Ascending aorta (tissue), 2 donors: Measurements from ENCODE around the gene SCYGR6. TPM values are rescaled to one million over a fixed set of nuclear protein-coding genes. Genes with fewer than 3 reads are reported as not detected.

Experiments used
- DNase-seq, 2 donors: peaks; one replicate each; pipeline ENCODE4 v3.0.0-alpha.2; 2019; ENCODE audit warnings: low spot score in 2 of 2
- H3K27ac ChIP-seq, 2 donors: fragments of 200-600 bp; sonication (generic); one replicate each; pipeline ENCODE4 v1.5.1; 2016 to 2017; ENCODE audit warnings: mild to moderate bottlenecking in 1 of 2
- H3K27me3 ChIP-seq: fragments of 200-600 bp; sonication (generic); one replicate; pipeline ENCODE4 v1.5.1; 2017
- H3K36me3 ChIP-seq, 2 donors: fragments of 200-600 bp; sonication (generic); one replicate each; pipeline ENCODE4 v1.5.1; 2016
- H3K4me1 ChIP-seq, 2 donors: fragments of 200-600 bp; sonication (generic); one replicate each; pipeline ENCODE4 v1.5.1; 2016 to 2017; ENCODE audit warnings: mild to moderate bottlenecking in 1 of 2
- H3K4me3 ChIP-seq, 2 donors: fragments of 200-600 bp; sonication (generic); one replicate each; pipeline ENCODE4 v1.5.1; 2016 to 2017; ENCODE audit warnings: mild to moderate bottlenecking in 1 of 2
- H3K9me3 ChIP-seq, 2 donors: fragments of 200-600 bp; sonication (generic); one replicate each; pipeline ENCODE4 v1.5.1; 2016
- intact Hi-C: fragments of 100-400 bp; cut with DNase I; formaldehyde crosslinking; loops from one replicate; pipeline ENCODE4 v1.15.1; 2023
- total RNA-seq: library from RNA; depleted of rRNA; stranded (reverse); fragments of >200 nt; gene quantifications from one replicate; pipeline ENCODE4 v1.1.0, GENCODE V29; 2016
- TF ChIP-seq, protein P1 (sequence below), 3 experiments: fragments of 200-600 bp in 2 of 3; fragments of 450-650 bp in 1 of 3; sonication (generic) in 2 of 3; IDR thresholded peaks; one replicate each; pipeline ENCODE4 v1.5.1; 2016 to 2019; ENCODE audit warnings: antibody characterized with exemption in 3 of 3, mild to moderate bottlenecking in 1 of 3, moderate library complexity in 1 of 3

The SCYGR6 gene
- total RNA-seq, 1 donor from 2014 or later = not detected

DNA sequence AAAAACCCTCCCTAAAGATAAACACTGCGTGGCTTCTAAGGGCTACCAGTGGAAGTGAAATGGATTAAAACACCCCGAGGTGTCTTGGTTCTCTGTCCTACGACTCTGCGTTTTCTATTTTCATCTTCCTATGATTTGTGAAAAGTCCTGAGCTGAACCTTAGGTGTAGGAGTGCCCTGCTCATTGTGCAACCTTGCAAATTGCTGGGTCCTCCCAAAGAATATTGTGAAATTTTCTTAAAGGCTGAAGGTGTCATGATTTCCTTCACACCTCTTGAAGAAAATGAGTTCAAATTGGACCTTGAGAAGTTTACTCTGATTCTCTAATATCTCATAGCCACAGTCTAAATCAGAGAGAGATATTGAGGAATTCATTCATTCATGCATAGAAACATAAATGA, 4.9 kb downstream of the SCYGR6 start:
- H3K4me1 ChIP-seq = peaks cover 0 to 7% of the 10 kb centered on the region in 2 donors
- no peak overlapping the region for H3K27ac ChIP-seq
- no peaks in the 10 kb centered on the region for H3K9me3 ChIP-seq
- H3K27me3 ChIP-seq = no peaks in the 10 kb centered on the region
- no peak for DNase-seq
- intact Hi-C loops = loop anchor here (5.0 kb wide), 2 partner anchors 98 to 312 kb away; no protein-coding TSS in a partner anchor
- no peak overlapping the region for H3K4me3 ChIP-seq
- TF ChIP-seq, protein P1, sequence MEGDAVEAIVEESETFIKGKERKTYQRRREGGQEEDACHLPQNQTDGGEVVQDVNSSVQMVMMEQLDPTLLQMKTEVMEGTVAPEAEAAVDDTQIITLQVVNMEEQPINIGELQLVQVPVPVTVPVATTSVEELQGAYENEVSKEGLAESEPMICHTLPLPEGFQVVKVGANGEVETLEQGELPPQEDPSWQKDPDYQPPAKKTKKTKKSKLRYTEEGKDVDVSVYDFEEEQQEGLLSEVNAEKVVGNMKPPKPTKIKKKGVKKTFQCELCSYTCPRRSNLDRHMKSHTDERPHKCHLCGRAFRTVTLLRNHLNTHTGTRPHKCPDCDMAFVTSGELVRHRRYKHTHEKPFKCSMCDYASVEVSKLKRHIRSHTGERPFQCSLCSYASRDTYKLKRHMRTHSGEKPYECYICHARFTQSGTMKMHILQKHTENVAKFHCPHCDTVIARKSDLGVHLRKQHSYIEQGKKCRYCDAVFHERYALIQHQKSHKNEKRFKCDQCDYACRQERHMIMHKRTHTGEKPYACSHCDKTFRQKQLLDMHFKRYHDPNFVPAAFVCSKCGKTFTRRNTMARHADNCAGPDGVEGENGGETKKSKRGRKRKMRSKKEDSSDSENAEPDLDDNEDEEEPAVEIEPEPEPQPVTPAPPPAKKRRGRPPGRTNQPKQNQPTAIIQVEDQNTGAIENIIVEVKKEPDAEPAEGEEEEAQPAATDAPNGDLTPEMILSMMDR (IDR thresholded peaks at IDR 0.05) = no peak
- no peaks in the 10 kb centered on the region for H3K36me3 ChIP-seq

DNA sequence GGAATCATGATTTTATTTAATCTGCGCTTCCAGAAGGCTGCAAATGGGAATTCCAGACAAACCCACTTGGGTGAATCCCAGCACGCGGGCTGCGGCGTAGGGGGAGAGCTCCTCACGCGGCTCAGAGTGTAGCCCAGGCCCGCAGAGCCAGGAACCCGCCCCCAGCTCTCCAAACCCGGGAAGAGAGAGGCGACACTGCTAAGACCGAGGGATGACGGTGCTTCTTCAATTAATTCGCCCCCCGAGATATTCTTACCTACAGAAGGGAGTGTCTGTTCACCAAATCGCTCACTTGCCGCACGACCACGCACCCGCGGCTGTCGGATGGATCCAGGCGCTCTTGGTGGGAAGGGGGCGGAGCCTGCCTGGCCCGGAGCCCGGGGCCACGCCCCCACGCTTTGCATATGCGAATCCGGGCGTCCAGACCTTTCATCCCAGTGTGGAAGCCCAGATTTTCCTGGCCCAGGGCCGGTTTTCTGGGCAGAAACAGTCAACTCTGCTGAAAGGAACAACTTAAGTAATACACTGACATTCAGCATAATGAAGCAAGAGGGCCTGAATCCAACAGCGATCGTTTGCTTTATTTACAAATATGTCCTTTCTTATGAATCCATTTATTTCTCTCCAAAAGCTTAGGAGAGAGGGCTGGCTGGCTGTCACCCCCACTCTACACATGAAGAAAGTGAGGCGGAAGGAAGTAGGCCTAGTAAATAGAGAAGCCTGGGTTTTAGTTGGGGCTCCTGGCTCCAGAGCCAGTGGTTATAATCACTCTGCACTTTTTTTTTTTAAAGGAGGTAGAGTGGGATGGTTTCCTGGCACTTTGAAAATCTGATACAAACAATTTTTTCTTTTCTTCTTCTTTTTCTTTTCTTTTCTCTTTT, 6.6 kb downstream of the SCYGR6 start, which contains the start of gene SLC19A3:
Gene SLC19A3 (minus strand): TSS at position 342 of the 881 bp plus-strand sequence. CDS start 15,710 bp downstream, outside the sequence.
- Histone ChIP-seq H3K9me3 (no peaks in the 10 kb centered on the region), H3K4me1 (peaks cover 0 to 7% of the 10 kb centered on the region in 2 donors), H3K4me3 (peak within 1 kb of the TSS; percentile 54 to 60), H3K36me3 (no peaks in the 10 kb centered on the region), H3K27ac (peak within 1 kb of the TSS; percentile 59 to 79), H3K27me3 (no peaks in the 10 kb centered on the region)
- TF ChIP-seq, protein P1 (IDR thresholded peaks at IDR 0.05) = no peak
- peak; percentile 44 to 95 for DNase-seq
- intact Hi-C loops = loop anchor here (1.0 to 5.0 kb wide), 3 partner anchors 48 to 311 kb away; no protein-coding TSS in a partner anchor

DNA sequence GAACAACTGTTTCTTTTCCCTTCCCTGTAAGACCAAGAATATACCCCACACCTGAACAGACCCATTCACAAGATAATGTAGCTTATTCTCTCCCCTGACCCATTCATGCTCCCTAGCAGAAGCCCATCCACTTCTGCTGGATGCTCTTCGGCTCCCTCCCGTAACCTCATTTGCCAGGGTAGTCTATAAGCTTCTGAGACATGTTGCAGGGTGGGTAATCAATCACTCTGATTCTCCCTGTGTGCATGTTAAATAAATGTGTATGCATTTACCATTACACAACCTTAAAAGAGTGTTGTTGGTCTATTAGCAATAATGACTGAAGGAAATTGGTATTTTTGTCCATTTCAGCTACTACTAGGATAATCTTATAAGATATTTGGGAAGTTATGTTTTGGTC, 8.1 kb downstream of the SCYGR6 start:
- peaks cover 0 to 7% of the 10 kb centered on the region in 2 donors for H3K4me1 ChIP-seq
- no peak overlapping the region for H3K4me3 ChIP-seq
- TF ChIP-seq, protein P1 (IDR thresholded peaks at IDR 0.05) = no peak
- intact Hi-C loops = loop anchor here (5.0 kb wide), 2 partner anchors 101 to 309 kb away; no protein-coding TSS in a partner anchor
- no peaks in the 10 kb centered on the region for H3K9me3 ChIP-seq
- DNase-seq = no peak
- H3K36me3 ChIP-seq = no peaks in the 10 kb centered on the region
- H3K27me3 ChIP-seq = no peaks in the 10 kb centered on the region
- H3K27ac ChIP-seq = no peak overlapping the region

DNA sequence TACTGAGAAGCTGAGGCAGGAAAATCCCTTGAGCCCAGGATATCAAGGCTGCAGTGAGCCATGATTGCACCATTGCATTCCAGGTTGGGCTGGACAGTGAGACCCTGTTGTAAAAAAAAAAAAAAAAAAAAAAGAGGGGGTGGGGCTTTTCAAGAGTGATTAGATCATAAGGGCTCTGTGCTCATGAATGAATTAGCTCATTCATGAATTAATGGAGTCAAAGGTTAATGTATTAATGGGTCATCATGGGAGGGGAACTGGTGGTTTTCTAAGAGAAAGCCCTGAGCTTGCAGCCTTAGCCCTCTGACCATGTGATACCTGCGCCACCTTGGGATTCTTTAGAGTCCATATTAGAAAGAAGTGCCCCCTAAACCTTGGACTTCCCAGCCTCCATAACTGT, 11.3 kb downstream of the SCYGR6 start:
- intact Hi-C loops = no loop called here

DNA sequence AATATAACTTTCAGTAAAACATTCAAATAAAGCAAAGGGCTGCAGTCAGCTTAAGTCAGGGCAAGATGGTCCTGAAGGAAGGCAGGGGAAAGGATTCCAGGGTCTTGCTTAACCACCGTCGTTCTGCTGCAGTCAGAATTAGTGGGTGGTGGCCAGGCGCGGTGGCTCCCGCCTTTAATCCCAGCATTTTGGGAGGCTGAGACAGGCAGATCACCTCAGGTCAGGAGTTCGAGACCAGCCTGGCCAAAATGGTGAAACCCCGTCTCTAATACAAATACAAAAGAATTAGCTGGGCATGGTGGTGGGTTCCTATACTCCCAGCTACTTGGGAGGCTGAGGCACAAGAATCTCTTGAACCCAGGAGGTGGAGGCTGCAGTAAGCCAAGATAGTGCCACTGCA, 13.6 kb downstream of the SCYGR6 start:
- DNase-seq = no peak
- TF ChIP-seq, protein P1 (IDR thresholded peaks at IDR 0.05) = no peak

More for the DNA sequence above, 11.3 kb downstream of the SCYGR6 start:
- H3K27ac ChIP-seq = no peak overlapping the region
- H3K9me3 ChIP-seq = no peaks in the 10 kb centered on the region
- no peak for DNase-seq
- H3K27me3 ChIP-seq = no peaks in the 10 kb centered on the region
- no peaks in the 10 kb centered on the region for H3K36me3 ChIP-seq
- TF ChIP-seq, protein P1 (IDR thresholded peaks at IDR 0.05) = no peak
- H3K4me3 ChIP-seq = no peak overlapping the region
- H3K4me1 ChIP-seq = peaks cover 0 to 4% of the 10 kb centered on the region in 2 donors

More for the DNA sequence above, 13.6 kb downstream of the SCYGR6 start:
- H3K4me3 ChIP-seq = no peak overlapping the region
- no peaks in the 10 kb centered on the region for H3K27me3 ChIP-seq
- no peaks in the 10 kb centered on the region for H3K4me1 ChIP-seq
- intact Hi-C loops = no loop called here
- no peaks in the 10 kb centered on the region for H3K9me3 ChIP-seq
- no peaks in the 10 kb centered on the region for H3K36me3 ChIP-seq
- H3K27ac ChIP-seq = no peak overlapping the region
